Measurements from ENCODE around the gene KRTAP9-1.
"Not testable (repeated sequence)": the region's sequence is repeated elsewhere in the genome, so short reads cannot be mapped to it uniquely, and the experiment has no call there.

The KRTAP9-1 gene, protein sequence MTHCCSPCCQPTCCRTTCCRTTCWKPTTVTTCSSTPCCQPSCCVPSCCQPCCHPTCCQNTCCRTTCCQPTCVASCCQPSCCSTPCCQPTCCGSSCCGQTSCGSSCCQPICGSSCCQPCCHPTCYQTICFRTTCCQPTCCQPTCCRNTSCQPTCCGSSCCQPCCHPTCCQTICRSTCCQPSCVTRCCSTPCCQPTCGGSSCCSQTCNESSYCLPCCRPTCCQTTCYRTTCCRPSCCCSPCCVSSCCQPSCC

DNA sequence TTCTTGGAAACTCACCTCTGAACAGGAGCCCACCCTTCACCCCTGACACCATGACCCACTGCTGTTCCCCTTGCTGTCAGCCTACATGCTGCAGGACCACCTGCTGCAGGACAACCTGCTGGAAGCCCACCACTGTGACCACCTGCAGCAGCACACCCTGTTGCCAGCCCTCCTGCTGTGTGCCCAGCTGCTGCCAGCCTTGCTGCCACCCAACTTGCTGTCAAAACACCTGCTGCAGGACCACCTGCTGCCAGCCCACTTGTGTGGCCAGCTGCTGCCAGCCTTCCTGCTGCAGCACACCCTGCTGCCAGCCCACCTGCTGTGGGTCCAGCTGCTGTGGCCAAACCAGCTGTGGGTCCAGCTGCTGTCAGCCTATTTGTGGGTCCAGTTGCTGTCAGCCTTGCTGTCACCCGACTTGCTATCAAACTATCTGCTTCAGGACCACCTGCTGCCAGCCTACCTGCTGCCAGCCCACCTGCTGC lies at the start of gene KRTAP9-1:
Gene KRTAP9-1 (plus strand): TSS at position 51 of the 482 bp plus-strand sequence. CDS start 0 bp downstream, at position 51.
- not testable (repeated sequence) for DNase-seq

DNA sequence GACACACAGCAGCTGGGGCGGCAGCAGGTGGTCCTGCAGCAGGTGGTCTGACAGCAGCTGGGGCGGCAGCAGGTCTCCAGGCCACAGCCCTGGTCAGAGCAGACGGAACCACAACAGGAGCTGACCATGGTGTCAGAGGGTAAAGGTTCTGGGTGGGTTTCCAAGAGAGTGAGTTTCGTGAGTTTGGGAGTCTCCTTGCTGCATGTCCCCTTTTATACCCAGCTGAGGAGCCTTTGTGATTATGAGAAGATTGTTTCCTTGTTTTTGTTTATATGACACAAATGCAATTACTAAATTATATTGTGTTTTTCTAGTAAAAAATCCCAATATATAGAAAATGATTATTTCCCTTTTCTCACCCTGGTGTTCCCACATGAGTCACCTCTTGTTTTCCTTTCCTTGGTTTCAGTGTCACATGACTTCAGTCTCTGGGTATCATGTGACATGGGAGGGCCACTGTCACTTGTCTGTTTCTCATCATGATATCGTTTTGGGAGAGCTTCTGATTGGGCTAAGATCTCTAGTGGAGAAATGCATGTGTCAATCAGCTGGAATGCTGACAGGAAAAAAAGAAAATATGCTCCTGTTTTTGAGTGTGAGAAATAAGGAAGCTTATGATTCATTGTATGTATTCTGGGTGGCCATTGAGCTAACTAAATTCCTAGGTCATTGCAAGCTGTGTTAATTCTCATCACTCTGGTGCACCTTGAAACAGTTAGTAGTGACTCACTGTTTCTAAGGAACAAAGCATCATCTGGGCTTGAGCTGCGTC lies 49.1 kb upstream of the KRTAP9-1 start, which contains the start of gene KRTAP4-6:
Gene KRTAP4-6 (minus strand): TSS at position 185 of the 772 bp plus-strand sequence. CDS start 57 bp downstream, at position 128.
- peak; percentile 86 for DNase-seq

DNA sequence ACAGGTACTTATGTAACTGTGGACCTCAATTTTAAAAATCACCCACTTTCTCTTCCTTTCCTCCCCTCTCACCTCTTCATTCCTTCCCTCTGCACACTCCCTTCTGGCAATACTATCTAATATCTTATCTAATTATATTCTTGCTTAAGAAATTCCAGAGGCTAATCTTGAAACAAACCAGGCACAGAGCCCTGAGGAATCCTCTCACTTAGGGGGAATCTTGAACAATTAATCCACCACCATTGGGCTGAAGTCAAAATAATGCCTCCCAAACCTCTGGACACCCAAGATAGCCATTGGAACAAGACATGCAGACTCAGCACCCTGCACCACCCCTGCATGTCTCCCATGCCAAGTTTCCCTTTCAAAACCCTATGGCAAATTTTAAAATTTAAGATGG lies 48.3 kb upstream of the KRTAP9-1 start:
- DNase-seq: no peak

- DNase-seq: no peak
Observed at GRCh38 chr17:41144846-41145245, 44.8 kb upstream of the KRTAP9-1 start.

- no peak for DNase-seq
Observed at GRCh38 chr17:41145261-41145660, 44.4 kb upstream of the KRTAP9-1 start.

- DNase-seq: no peak
Observed at GRCh38 chr17:41147531-41148204, 42.0 kb upstream of the KRTAP9-1 start.

DNA sequence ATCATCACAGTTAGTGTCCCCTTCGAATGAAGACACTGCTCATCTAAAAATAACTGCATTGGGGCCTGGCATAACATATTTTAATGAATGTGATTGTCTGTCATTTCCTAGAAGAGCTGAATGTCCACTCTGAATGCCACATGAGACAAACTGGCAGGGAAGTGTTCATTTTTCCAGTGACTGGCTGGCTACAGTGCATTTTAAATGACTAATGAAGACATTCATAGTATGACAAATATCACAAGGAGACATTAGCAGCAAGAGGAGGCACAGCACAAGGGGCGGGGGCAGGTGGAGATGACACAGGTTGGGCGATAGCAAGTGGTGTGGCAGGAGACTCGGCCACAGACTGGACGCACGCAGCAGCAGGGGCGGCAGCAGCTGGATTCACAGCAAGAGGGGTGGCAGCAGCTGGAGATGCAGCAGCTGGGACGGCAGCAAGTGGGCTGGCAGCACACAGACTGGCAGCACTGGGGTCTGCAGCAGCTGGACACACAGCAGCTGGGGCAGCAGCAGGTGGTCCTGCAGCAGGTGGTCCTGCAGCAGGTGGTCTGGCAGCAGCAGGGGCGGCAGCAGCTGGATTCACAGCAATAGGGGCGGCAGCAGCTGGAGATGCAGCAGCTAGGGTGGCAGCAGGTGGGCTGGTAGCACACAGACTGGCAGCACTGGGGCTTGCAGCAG lies 40.6 kb upstream of the KRTAP9-1 start:
- not testable (repeated sequence) for DNase-seq

DNA sequence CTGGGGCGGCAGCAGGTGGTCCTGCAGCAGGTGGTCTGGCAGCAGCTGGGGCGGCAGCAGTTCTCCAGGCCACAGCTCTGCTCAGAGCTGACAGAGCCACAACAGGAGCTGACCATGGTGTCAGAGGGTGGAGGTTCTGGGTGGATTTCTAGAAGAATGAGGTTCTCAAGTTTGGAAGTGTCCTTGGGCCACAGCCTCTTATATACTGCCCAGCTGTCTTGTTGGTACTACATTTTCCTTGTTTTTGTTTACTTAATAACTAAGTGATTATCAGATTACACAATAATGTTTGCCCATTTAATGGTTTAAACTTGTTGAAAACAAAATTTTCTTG lies 40.1 kb upstream of the KRTAP9-1 start, which contains the start of gene KRTAP4-5:
Gene KRTAP4-5 (minus strand): TSS at position 174 of the 334 bp plus-strand sequence. CDS start 58 bp downstream, at position 116.
- no peak for DNase-seq

DNA sequence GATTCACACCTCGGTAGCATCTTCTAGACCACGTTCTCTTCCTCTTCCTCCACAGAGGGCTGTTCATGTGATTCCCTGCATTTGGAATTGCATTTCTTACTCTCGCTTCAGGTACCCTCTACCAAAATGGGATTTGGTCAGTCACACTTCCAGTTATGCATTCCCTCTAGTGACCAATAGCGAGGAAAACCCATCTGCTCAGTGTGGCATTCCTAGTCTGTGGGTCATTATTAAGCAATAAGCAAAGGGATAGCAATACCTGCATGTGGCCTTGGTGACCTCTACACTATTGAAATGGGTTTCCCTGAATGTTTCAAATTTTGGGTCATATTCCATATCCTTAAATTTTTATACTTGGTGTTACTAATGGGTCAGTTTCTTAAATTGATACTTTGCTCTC lies 39.7 kb upstream of the KRTAP9-1 start:
- DNase-seq: no peak

GRCh38 chr17:41151525-41151924 lies 38.2 kb upstream of the KRTAP9-1 start:
- DNase-seq: no peak

- no peak for DNase-seq
Observed at GRCh38 chr17:41153856-41154255, 35.8 kb upstream of the KRTAP9-1 start.

- not testable (repeated sequence) for DNase-seq
Observed at GRCh38 chr17:41160190-41160589, 29.5 kb upstream of the KRTAP9-1 start.

GRCh38 chr17:41160648-41161047 lies 29.0 kb upstream of the KRTAP9-1 start, which contains the start of gene KRTAP4-4:
TSS of gene KRTAP4-4 (minus strand) at chr17:41160748. CDS start at chr17:41160691, 57 bp downstream.
- DNase-seq: no peak

- peak; percentile 13 for DNase-seq
Observed at GRCh38 chr17:41163828-41164227, 25.9 kb upstream of the KRTAP9-1 start.

DNA sequence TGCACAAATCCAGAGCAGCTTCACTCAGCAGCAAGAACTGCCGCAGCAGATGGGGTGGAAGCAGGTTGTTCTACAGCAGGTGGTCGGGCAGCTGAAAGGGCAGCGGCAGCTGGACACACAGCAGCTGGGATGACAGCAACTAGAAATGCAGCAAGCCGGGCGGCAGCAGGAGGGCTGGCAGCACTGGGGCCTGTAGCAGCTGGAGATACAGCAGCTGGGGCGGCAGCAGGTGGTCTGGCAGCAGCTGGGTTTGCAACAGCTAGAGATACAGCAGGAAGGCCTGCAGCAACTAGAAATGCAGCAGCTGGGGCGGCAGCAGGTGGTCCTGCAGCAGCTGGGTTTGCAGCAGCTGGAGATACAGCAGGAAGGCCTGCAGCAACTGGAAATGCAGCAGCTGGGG lies 22.1 kb upstream of the KRTAP9-1 start:
- no peak for DNase-seq

- no peak for DNase-seq
Observed at GRCh38 chr17:41168121-41168520, 21.6 kb upstream of the KRTAP9-1 start, which contains the start of gene KRTAP4-3. TSS of gene KRTAP4-3 (minus strand) at chr17:41168221. CDS start at chr17:41168172, 49 bp downstream.

DNA sequence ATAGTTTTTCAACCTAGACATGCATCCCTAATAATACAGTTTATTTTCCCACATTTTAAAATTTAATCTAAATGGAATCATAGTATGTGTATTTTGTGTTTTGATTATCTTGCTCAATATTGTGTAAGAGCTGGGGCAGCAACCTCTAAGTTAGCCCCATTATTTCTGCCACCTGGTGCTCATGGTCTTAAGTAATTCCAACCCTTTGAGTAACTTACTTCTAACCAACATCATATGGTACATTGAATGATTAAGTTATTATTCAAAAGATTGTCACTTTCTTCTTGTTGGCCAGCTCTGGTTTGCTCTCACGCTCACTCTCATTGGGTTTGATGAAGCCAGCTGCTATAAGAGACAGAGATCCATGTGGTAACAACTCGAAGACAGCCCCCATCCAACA lies 17.8 kb upstream of the KRTAP9-1 start:
- peak; percentile 11 for DNase-seq

GRCh38 chr17:41176744-41177387 lies 12.8 kb upstream of the KRTAP9-1 start:
- no peak for DNase-seq

GRCh38 chr17:41177727-41178271 lies 11.9 kb upstream of the KRTAP9-1 start, which contains the start of gene KRTAP4-2:
TSS of gene KRTAP4-2 (minus strand) at chr17:41178221. CDS start at chr17:41178164, 57 bp downstream.
- no peak for DNase-seq

DNA sequence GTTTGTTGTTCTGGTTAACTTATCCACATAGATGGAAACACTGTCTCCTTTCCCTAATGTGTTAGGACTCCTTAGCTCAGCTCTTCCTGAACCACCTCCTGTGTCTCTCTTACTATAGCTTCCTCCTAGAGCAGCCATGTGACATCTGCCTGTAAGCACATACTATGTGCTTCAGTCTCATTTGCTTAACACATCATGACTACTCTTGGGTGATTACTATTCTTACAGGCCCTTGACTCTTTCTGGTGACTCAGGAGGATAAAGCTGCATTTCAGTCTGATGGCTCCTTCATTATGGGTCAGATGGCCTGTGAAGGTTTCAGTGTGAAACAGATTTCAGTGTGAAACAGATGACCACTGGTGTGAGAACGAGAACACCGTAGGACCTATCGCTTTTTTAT lies 11.3 kb upstream of the KRTAP9-1 start:
- DNase-seq: peak; percentile 56

DNA sequence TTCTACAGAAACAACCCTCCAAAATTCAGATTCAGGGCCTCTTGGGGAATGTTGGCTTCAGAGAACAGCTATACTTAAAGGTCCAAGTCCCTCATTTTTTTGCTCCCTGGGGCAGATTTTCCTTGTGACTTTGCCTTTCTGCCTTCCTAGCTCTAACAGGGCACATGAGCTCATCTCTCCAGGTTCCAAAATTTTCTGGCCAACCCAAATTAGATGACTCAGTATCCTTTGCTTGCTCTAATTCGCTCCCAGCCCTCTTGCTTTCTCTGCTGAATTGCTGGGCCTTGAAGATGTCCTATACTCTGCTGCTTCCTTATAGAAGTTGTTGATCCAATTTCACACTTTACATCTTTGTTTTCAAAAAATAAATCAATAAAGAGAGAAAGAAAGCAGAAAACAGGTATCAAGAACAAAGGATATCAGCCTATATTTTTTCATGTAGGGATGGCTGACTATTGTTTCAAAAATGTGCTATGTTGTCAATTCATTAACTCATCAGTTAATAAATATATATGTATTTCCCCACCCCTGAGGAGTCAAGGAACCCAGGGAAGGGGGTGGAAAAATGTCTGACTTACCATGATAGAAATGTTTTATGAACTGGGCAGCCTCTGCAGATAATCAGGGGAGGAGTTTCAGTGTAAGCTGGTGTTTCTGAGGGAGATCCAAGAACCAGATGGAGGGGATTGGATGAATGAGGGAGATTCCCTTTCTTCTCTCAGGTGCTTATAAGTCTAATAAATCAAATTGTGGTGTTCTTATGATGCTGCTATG lies 10.7 kb upstream of the KRTAP9-1 start:
- peak; percentile 64 for DNase-seq

All from EL (cell line).